H4 (cell line): ENCODE measurements around the gene ZCCHC14. TPM values are rescaled to one million over a fixed set of nuclear protein-coding genes. Genes with fewer than 3 reads are reported as not detected.
A peak's percentile ranks its signal among the peaks of the same experiment; 100 is the strongest.
"Not testable (repeated sequence)": the region's sequence is repeated elsewhere in the genome, so short reads cannot be mapped to it uniquely, and the experiment has no call there.

Experiments
- DNase-seq: peaks from one replicate; pipeline ENCODE4 v3.0.0-alpha.2; 2015; ENCODE audit warnings: low spot score
- total RNA-seq: library from RNA; depleted of rRNA; stranded (reverse); fragments of >200 nt; shearing (Covaris generic); gene quantifications from 2 replicates; pipeline ENCODE4 v1.2.3, GENCODE V29; 2014

ZCCHC14 gene
- total RNA-seq, 1 experiment from 2014 or later, result 6.3 TPM

- DNase-seq, result no peak
These were observed 82.3 kb downstream of the ZCCHC14 start for GRCh38 chr16:87410530-87410929.

- DNase-seq, result no peak
These were observed 83.0 kb downstream of the ZCCHC14 start for GRCh38 chr16:87409781-87410180.

- no peak for DNase-seq
These were observed 83.7 kb downstream of the ZCCHC14 start for GRCh38 chr16:87409153-87409552.

- peak; percentile 97 for DNase-seq
These were observed 85.2 kb downstream of the ZCCHC14 start for GRCh38 chr16:87407511-87408112.

GRCh38 chr16:87406495-87407088, 86.2 kb downstream of the ZCCHC14 start:
- DNase-seq, result no peak

- DNase-seq, result no peak
These were observed 87.8 kb downstream of the ZCCHC14 start for GRCh38 chr16:87404764-87405625.

GRCh38 chr16:87395181-87395842, 97.5 kb downstream of the ZCCHC14 start:
- no peak for DNase-seq

- no peak for DNase-seq
These were observed 99.2 kb downstream of the ZCCHC14 start for GRCh38 chr16:87393680-87394055.

GRCh38 chr16:87392821-87393679, 99.8 kb downstream of the ZCCHC14 start:
- peak; percentile 49 for DNase-seq

- peak; percentile 95 for DNase-seq
These were observed 100.6 kb downstream of the ZCCHC14 start, which contains the start of gene MAP1LC3B for GRCh38 chr16:87391950-87392820. MAP1LC3B (plus strand) TSS chr16:87392336; CDS start chr16:87392428, 92 bp downstream.

GRCh38 chr16:87391324-87391949, 101.4 kb downstream of the ZCCHC14 start:
- no peak for DNase-seq

GRCh38 chr16:87390641-87391323, 102.0 kb downstream of the ZCCHC14 start:
- no peak for DNase-seq

GRCh38 chr16:87389914-87390313, 102.9 kb downstream of the ZCCHC14 start:
- not testable (repeated sequence) for DNase-seq

- DNase-seq, result no peak
These were observed 103.6 kb downstream of the ZCCHC14 start for GRCh38 chr16:87389245-87389644.

- no peak for DNase-seq
These were observed 104.0 kb downstream of the ZCCHC14 start for GRCh38 chr16:87388818-87389134.

- DNase-seq, result peak; percentile 100
These were observed 104.6 kb downstream of the ZCCHC14 start for GRCh38 chr16:87387942-87388817.

GRCh38 chr16:87384875-87385167, 108.0 kb downstream of the ZCCHC14 start:
- not testable (repeated sequence) for DNase-seq

GRCh38 chr16:87384162-87384874, 108.5 kb downstream of the ZCCHC14 start:
- no peak for DNase-seq
